Esophagus squamous epithelium (tissue), 5 donors: ENCODE measurements around the gene PCSK4. TPM values are rescaled to one million over a fixed set of nuclear protein-coding genes. Genes with fewer than 3 reads are reported as not detected.

Source experiments
- DNase-seq: peaks from one replicate; lab custom pipeline; 2025; lab: John Stamatoyannopoulos, UW
- H3K27ac ChIP-seq, 4 donors: fragments of 200-600 bp; sonication (generic); one replicate each; pipeline ENCODE4 v1.5.1; 2016 to 2019; ENCODE audit warnings: mild to moderate bottlenecking in 1 of 4
- H3K27me3 ChIP-seq, 4 donors: fragments of 200-600 bp; sonication (generic); 1 replicate in 3 of 4; 2 replicates in 1 of 4; pipeline versions ENCODE4 v1.5.1 to v1.6.0; 2017 to 2021; ENCODE audit warnings: antibody characterized with exemption in 1 of 4
- H3K36me3 ChIP-seq, 3 donors: fragments of 200-600 bp; sonication (generic); one replicate each; pipeline ENCODE4 v1.5.1; 2016 to 2019
- H3K4me1 ChIP-seq, 3 donors: fragments of 200-600 bp; sonication (generic); one replicate each; pipeline ENCODE4 v1.5.1; 2017 to 2019
- H3K4me3 ChIP-seq, 4 donors: fragments of 200-600 bp; sonication (generic); 1 replicate in 3 of 4; 2 replicates in 1 of 4; pipeline ENCODE4 v1.5.1; 2016 to 2019; ENCODE audit warnings: mild to moderate bottlenecking in 2 of 4, moderate library complexity in 1 of 4
- H3K9me3 ChIP-seq, 3 donors: fragments of 200-600 bp; sonication (generic); one replicate each; pipeline ENCODE4 v1.5.1; 2016 to 2019
- CTCF ChIP-seq, 6 experiments: fragments of 450-650 bp in 4 of 6; fragments of 200-600 bp in 2 of 6; sonication (generic) in 2 of 6; IDR thresholded peaks; one replicate each; pipeline ENCODE4 v1.5.1; 2016 to 2019; ENCODE audit warnings: antibody characterized with exemption in 6 of 6, mild to moderate bottlenecking in 4 of 6, moderate library complexity in 4 of 6
- POLR2A ChIP-seq, 4 donors: fragments of 450-650 bp; IDR thresholded peaks; one replicate each; pipeline ENCODE4 v1.6.1; 2017; ENCODE audit warnings: antibody characterized with exemption in 4 of 4, mild to moderate bottlenecking in 4 of 4, moderate library complexity in 3 of 4
- WGBS, 2 donors: methylation state at CpG; one replicate each; pipeline ENCODE4 v1.1.5; 2018; 5-methylcytosine and 5-hydroxymethylcytosine counted together
- intact Hi-C: fragments of 100-400 bp; cut with DNase I; formaldehyde crosslinking; loops from one replicate; pipeline ENCODE4 v1.15.0; 2022
- total RNA-seq, 4 donors: library from RNA; depleted of rRNA; stranded (reverse); fragments of >200 nt; gene quantifications; one replicate each; pipeline ENCODE4 v1.1.0, GENCODE V29; 2016
- donor health status: DM: yes; HTN: yes; CAD: no.

Gene PCSK4
- total RNA-seq, 4 donors from 2014 or later, result 0.35 to 5.5 (median 1.1) TPM

- intact Hi-C loops, result no loop called here
- Histone ChIP-seq H3K36me3 (no peaks in the 10 kb centered on the region), H3K4me3 (no peak overlapping the region), H3K27me3 (peaks cover 0 to 58% (median 3%) of the 10 kb centered on the region in 4 donors), H3K9me3 (no peaks in the 10 kb centered on the region), H3K27ac (no peak overlapping the region), H3K4me1 (peaks cover 5 to 31% (median 6%) of the 10 kb centered on the region in 3 donors)
- TF ChIP-seq CTCF (IDR thresholded peaks at IDR 0.05) (no peak), POLR2A (IDR thresholded peaks at IDR 0.05) (no peak)
- no peak for DNase-seq
- 100% methylated on average over 1 to 3 of the region's 4 CpGs for WGBS, 2 donors
Measured at GRCh38 chr19:1518471-1518870, 28.3 kb upstream of the PCSK4 start.

GRCh38 chr19:1516395-1516753 is 26.2 kb upstream of the PCSK4 start:
- Histone ChIP-seq H3K4me3 (no peak overlapping the region), H3K27ac (no peak overlapping the region), H3K4me1 (peaks cover 17 to 29% (median 22%) of the 10 kb centered on the region in 3 donors), H3K27me3 (peaks cover 0 to 58% (median 0%) of the 10 kb centered on the region in 4 donors), H3K9me3 (no peaks in the 10 kb centered on the region), H3K36me3 (no peaks in the 10 kb centered on the region)
- DNase-seq, result no peak
- intact Hi-C loops, result no loop called here
- TF ChIP-seq POLR2A (IDR thresholded peaks at IDR 0.05), result no peak
- no peak for TF ChIP-seq CTCF (IDR thresholded peaks at IDR 0.05)
- 59 to 62% methylated on average over 4 to 6 of the region's 8 CpGs for WGBS, 2 donors

GRCh38 chr19:1514986-1515721 is 25.0 kb upstream of the PCSK4 start:
- no peak for DNase-seq
- Histone ChIP-seq H3K9me3 (no peaks in the 10 kb centered on the region), H3K27me3 (peaks cover 0 to 56% (median 0%) of the 10 kb centered on the region in 4 donors), H3K27ac (no peak overlapping the region), H3K4me1 (peaks cover 29 to 39% (median 34%) of the 10 kb centered on the region in 3 donors), H3K4me3 (no peak overlapping the region), H3K36me3 (no peaks in the 10 kb centered on the region)
- WGBS, 2 donors, result 60 to 82% methylated on average over 7 to 12 of the region's 14 CpGs
- TF ChIP-seq CTCF (IDR thresholded peaks at IDR 0.05) (no peak), POLR2A (IDR thresholded peaks at IDR 0.05) (no peak)
- intact Hi-C loops, result no loop called here

- H3K36me3 ChIP-seq, result no peaks in the 10 kb centered on the region
- TF ChIP-seq CTCF (IDR thresholded peaks at IDR 0.05) (no peak), POLR2A (IDR thresholded peaks at IDR 0.05) (no peak)
- no peaks in the 10 kb centered on the region for H3K9me3 ChIP-seq
- H3K27ac ChIP-seq, result peak overlapping the region in 1 of 4 donors; percentile 91
- DNase-seq, result no peak
- H3K4me1 ChIP-seq, result peaks cover 34 to 47% (median 37%) of the 10 kb centered on the region in 3 donors
- 60 to 69% methylated on average over 2 to 7 of the region's 10 CpGs for WGBS, 2 donors
- no peak overlapping the region for H3K4me3 ChIP-seq
- intact Hi-C loops, result no loop called here
- H3K27me3 ChIP-seq, result peaks cover 0 to 54% (median 0%) of the 10 kb centered on the region in 4 donors
Measured at GRCh38 chr19:1514295-1514661, 24.1 kb upstream of the PCSK4 start.

- Histone ChIP-seq H3K4me1 (peaks cover 34 to 53% (median 37%) of the 10 kb centered on the region in 3 donors), H3K36me3 (no peaks in the 10 kb centered on the region), H3K27ac (peak overlapping the region; percentile 88 to 91 (median 89)), H3K4me3 (peak overlapping the region; percentile 49 to 77 (median 60)), H3K9me3 (no peaks in the 10 kb centered on the region), H3K27me3 (peaks cover 0 to 53% (median 0%) of the 10 kb centered on the region in 4 donors)
- WGBS, 2 donors, result no CpG with 5 or more reads among the region's 52 CpGs
- DNase-seq, result no peak
- intact Hi-C loops, result no loop called here
- TF ChIP-seq CTCF (IDR thresholded peaks at IDR 0.05) (peak; percentile 44 to 83 (median 70)), POLR2A (IDR thresholded peaks at IDR 0.05) (no peak)
Measured at GRCh38 chr19:1513499-1514294, 23.5 kb upstream of the PCSK4 start.
